ENCODE results near the gene NOTO. TPM values are rescaled to one million over a fixed set of nuclear protein-coding genes. Genes with fewer than 3 reads are reported as not detected.

NOTO gene
- total RNA-seq, 2 donors from 2014 or later, result not detected

GRCh38 chr2:73212448-73213176 is 10.2 kb downstream of the NOTO start:
- intact Hi-C loops (cut with DNase I), result no loop called here
- Histone ChIP-seq H3K4me3 (no peak overlapping the region), H3K9me3 (no peaks in the 10 kb centered on the region), H3K36me3 (replicated peaks in 1 of 2; ENCODE audit: insufficient read depth in 1 of 2, low read depth in 2 of 2) (no peaks in the 10 kb centered on the region), H3K27me3 (no peaks in the 10 kb centered on the region), H3K4me1 (peaks cover 26% of the 10 kb centered on the region), H3K27ac (no peak overlapping the region)
- TF ChIP-seq, protein P1, sequence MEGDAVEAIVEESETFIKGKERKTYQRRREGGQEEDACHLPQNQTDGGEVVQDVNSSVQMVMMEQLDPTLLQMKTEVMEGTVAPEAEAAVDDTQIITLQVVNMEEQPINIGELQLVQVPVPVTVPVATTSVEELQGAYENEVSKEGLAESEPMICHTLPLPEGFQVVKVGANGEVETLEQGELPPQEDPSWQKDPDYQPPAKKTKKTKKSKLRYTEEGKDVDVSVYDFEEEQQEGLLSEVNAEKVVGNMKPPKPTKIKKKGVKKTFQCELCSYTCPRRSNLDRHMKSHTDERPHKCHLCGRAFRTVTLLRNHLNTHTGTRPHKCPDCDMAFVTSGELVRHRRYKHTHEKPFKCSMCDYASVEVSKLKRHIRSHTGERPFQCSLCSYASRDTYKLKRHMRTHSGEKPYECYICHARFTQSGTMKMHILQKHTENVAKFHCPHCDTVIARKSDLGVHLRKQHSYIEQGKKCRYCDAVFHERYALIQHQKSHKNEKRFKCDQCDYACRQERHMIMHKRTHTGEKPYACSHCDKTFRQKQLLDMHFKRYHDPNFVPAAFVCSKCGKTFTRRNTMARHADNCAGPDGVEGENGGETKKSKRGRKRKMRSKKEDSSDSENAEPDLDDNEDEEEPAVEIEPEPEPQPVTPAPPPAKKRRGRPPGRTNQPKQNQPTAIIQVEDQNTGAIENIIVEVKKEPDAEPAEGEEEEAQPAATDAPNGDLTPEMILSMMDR (IDR thresholded peaks at IDR 0.05), result peak; percentile 70 to 92 (median 82)
- TF ChIP-seq POLR2A (IDR thresholded peaks at IDR 0.05), result no peak
- DNase-seq, result peak; percentile 70 to 79 (median 74)
- 46 to 55% methylated on average over 14 to 20 of the region's 20 CpGs for WGBS, 2 donors
- ATAC-seq, result peak; percentile 78

- DNase-seq (peak; percentile 81 to 88 (median 85)), ATAC-seq (peak; percentile 91)
- intact Hi-C loops (cut with DNase I), result no loop called here
- Histone ChIP-seq H3K4me1 (peaks cover 26% of the 10 kb centered on the region), H3K27me3 (no peaks in the 10 kb centered on the region), H3K27ac (peak within 1 kb of the TSS; percentile 16 to 59 (median 40)), H3K4me3 (peak within 1 kb of the TSS; percentile 60 to 83), H3K36me3 (replicated peaks in 1 of 2; ENCODE audit: insufficient read depth in 1 of 2, low read depth in 2 of 2) (no peaks in the 10 kb centered on the region), H3K9me3 (no peaks in the 10 kb centered on the region)
- peak; percentile 25 to 69 (median 68) for TF ChIP-seq POLR2A (IDR thresholded peaks at IDR 0.05)
- TF ChIP-seq, protein P1 (IDR thresholded peaks at IDR 0.05), result no peak
- WGBS, 2 donors, result 1 to 2% methylated on average over 18 to 63 of the region's 64 CpGs
Observed at GRCh38 chr2:73214120-73215035, 12.0 kb downstream of the NOTO start, which contains the start of gene SMYD5. Gene SMYD5, plus strand, starts transcription at chr2:73214245. Its CDS starts 22 bp downstream, at chr2:73214267.

DNA sequence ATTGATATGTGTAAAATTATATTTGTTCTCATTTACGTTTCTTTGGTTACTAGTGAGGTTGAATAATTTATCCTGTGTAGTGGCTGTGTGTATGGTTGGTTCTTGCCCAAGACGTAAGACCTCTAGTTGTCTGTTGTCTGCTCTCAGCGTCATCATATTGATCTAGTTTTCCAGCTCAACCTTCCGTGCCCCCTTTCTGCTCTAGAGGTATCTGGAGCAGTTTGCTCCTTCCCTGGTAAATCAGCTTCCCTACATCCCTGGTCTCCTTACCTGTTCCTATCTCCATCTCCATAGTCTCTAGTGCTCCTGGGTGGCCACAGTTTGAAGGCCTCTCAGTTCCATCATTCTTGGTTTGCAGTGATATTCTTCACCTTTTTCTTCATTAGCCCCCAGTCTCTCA is 12.9 kb downstream of the NOTO start:
- DNase-seq (no peak), ATAC-seq (no peak)
- intact Hi-C loops (cut with DNase I), result no loop called here
- no peaks in the 10 kb centered on the region for H3K9me3 ChIP-seq
- no peak overlapping the region for H3K4me3 ChIP-seq
- TF ChIP-seq, protein P1 (IDR thresholded peaks at IDR 0.05), result no peak
- TF ChIP-seq POLR2A (IDR thresholded peaks at IDR 0.05), result no peak
- no peak overlapping the region for H3K27ac ChIP-seq
- H3K4me1 ChIP-seq, result peaks cover 26% of the 10 kb centered on the region
- no peaks in the 10 kb centered on the region for H3K27me3 ChIP-seq
- H3K36me3 ChIP-seq (replicated peaks in 1 of 2; ENCODE audit: insufficient read depth in 1 of 2, low read depth in 2 of 2), result peaks cover 0 to 2% of the 10 kb centered on the region in 2 donors
- 59 to 60% methylated on average over 4 of the region's 4 CpGs for WGBS, 2 donors

DNA sequence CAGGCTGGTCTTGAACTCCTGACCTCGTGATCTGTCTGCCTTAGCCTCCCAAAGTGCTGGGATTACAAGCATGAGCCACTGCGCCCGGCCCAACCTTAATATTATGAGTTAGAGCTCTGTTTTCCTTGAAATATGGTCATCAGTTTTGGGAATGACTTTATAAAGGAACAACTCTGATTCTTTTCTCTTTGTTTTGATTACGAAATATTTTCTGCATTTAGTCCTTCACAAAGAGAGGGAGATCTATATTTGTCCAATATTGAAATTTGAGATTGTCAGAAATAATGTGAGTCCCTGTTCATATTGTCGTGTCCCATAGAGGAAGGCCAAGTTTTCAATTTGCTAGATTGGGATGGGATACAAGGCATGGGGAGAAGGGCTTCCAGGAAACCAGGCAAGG is 14.8 kb downstream of the NOTO start:
- ATAC-seq, result no peak
- no peak for TF ChIP-seq POLR2A (IDR thresholded peaks at IDR 0.05)
- TF ChIP-seq, protein P1 (IDR thresholded peaks at IDR 0.05), result no peak
- H3K36me3 ChIP-seq (replicated peaks in 1 of 2; ENCODE audit: insufficient read depth in 1 of 2, low read depth in 2 of 2), result peaks cover 0 to 5% of the 10 kb centered on the region in 2 donors

More for the DNA sequence above, 14.8 kb downstream of the NOTO start:
- Histone ChIP-seq H3K27me3 (no peaks in the 10 kb centered on the region), H3K9me3 (no peaks in the 10 kb centered on the region), H3K4me3 (no peak overlapping the region), H3K27ac (no peak overlapping the region), H3K4me1 (peaks cover 26% of the 10 kb centered on the region)
- DNase-seq, result no peak
- WGBS, 2 donors, result 87 to 90% methylated on average over 5 of the region's 5 CpGs
- intact Hi-C loops (cut with DNase I), result no loop called here
